ENCODE data around the gene CLCN6.

Gene CLCN6

DNA sequence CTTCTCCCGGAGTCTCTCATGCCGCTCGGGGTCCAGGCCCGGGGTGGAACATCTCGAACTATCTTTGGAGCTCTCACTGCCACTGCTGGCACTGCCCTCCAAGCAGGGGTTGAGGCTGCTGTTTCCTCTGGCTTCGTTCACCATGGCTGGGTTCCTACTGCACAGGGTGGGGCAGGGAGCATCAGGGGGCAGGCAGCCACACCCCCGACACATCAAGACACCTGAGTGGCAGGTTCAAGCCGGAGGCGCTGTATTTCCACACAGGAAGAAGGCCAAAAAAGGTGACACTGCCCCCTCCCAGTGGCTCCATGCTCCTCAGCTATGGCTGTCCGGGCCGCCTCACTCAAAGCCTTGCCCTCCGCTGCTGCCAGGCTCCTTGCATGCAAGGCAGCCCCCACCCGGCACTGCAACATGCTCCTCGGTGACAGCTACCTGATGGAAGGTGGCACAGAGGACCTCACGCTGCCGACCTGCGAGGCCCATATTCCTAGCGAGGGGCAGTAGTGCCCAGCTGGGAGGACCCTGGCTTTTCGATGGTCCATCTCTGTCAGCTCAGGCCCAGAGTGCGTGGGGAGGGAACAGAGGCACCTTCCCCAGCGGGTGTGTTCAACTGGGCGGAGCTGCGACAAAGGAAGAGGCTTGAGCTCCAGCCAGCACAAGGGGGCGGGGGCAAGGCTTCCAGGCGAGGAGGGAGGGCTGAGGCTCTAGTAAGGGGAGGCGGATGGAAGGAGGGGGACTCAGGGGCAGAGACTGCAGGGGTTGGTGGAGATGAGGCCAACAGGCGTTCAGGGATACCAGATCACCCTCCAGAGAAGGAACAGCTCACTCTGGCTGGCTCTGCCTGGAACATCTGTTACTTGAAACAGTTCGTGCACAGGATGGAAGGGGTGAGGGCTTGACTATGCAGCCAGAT lies 2.8 kb upstream of the CLCN6 start (continued):
- TF ChIP-seq ZEB2 (tag by site-specific recombination; IDR thresholded peaks at IDR 0.05) (no peak), SCRT2 (tag by site-specific recombination; IDR thresholded peaks at IDR 0.05) (peak; percentile 74), ZNF707 (tag by site-specific recombination; IDR thresholded peaks at IDR 0.05) (no peak), ZBTB26 (tag by site-specific recombination; optimal IDR thresholded peaks at IDR 0.05) (peak; percentile 4), SALL2 (tag by site-specific recombination; IDR thresholded peaks at IDR 0.05; ENCODE audit: borderline replicate concordance) (no peak), ZNF600 (tag by site-specific recombination; IDR thresholded peaks at IDR 0.05) (peak; percentile 95), PRDM10 (tag by site-specific recombination; IDR thresholded peaks at IDR 0.05) (peak; percentile 89), ZNF140 (tag by site-specific recombination; IDR thresholded peaks at IDR 0.05) (no peak), ZNF645 (tag by site-specific recombination; IDR thresholded peaks at IDR 0.05) (no peak), ZNF19 (tag by site-specific recombination; IDR thresholded peaks at IDR 0.05; ENCODE audit: low read depth) (no peak), KLF8 (tag by site-specific recombination; IDR thresholded peaks at IDR 0.05) (no peak), ZIC2 (tag by site-specific recombination; IDR thresholded peaks at IDR 0.05) (peak; percentile 73), ZBTB8A (tag by site-specific recombination; IDR thresholded peaks at IDR 0.05) (peak; percentile 62), SP2 (tag by site-specific recombination; IDR thresholded peaks at IDR 0.05) (peak; percentile 92), ZNF221 (tag by site-specific recombination; IDR thresholded peaks at IDR 0.05; ENCODE audit: borderline replicate concordance) (no peak), ZNF792 (tag by site-specific recombination; IDR thresholded peaks at IDR 0.05) (no peak), ZXDB (tag by site-specific recombination; IDR thresholded peaks at IDR 0.05) (peak; percentile 77; the same call in 1 of the 2 replicates), ZNF214 (tag by site-specific recombination; IDR thresholded peaks at IDR 0.05; ENCODE audit: borderline replicate concordance) (no peak), KLF9 (tag by site-specific recombination; IDR thresholded peaks at IDR 0.05; ENCODE audit: low read depth) (peak; percentile 82), MYNN (tag by site-specific recombination; IDR thresholded peaks at IDR 0.05; ENCODE audit: borderline replicate concordance) (no peak), ZBTB20 (tag by site-specific recombination; IDR thresholded peaks at IDR 0.05) (peak; percentile 49; the same call in 1 of the 2 replicates), ZNF24 (tag by site-specific recombination; IDR thresholded peaks at IDR 0.05) (no peak), ZNF274 (IDR thresholded peaks at IDR 0.05; ENCODE audit: low read length) (no peak), ZNF274 (tag by site-specific recombination; IDR thresholded peaks at IDR 0.05; ENCODE audit: borderline replicate concordance) (no peak), EGR2 (tag by site-specific recombination; IDR thresholded peaks at IDR 0.05; ENCODE audit: low read depth) (peak; percentile 82), SP3 (tag by site-specific recombination; IDR thresholded peaks at IDR 0.05) (peak; percentile 81), ZNF223 (tag by site-specific recombination; IDR thresholded peaks at IDR 0.05) (no peak), WT1 (tag by site-specific recombination; IDR thresholded peaks at IDR 0.05) (peak; percentile 43; the same call in 1 of the 2 replicates), SETDB1 (IDR thresholded peaks at IDR 0.05; ENCODE audit: insufficient read length, low read length) (no peak)
- TF ChIP-seq, protein P1, sequence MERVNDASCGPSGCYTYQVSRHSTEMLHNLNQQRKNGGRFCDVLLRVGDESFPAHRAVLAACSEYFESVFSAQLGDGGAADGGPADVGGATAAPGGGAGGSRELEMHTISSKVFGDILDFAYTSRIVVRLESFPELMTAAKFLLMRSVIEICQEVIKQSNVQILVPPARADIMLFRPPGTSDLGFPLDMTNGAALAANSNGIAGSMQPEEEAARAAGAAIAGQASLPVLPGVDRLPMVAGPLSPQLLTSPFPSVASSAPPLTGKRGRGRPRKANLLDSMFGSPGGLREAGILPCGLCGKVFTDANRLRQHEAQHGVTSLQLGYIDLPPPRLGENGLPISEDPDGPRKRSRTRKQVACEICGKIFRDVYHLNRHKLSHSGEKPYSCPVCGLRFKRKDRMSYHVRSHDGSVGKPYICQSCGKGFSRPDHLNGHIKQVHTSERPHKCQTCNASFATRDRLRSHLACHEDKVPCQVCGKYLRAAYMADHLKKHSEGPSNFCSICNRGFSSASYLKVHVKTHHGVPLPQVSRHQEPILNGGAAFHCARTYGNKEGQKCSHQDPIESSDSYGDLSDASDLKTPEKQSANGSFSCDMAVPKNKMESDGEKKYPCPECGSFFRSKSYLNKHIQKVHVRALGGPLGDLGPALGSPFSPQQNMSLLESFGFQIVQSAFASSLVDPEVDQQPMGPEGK (tag by site-specific recombination; IDR thresholded peaks at IDR 0.05) = peak; percentile 82
- TF ChIP-seq, protein P2, sequence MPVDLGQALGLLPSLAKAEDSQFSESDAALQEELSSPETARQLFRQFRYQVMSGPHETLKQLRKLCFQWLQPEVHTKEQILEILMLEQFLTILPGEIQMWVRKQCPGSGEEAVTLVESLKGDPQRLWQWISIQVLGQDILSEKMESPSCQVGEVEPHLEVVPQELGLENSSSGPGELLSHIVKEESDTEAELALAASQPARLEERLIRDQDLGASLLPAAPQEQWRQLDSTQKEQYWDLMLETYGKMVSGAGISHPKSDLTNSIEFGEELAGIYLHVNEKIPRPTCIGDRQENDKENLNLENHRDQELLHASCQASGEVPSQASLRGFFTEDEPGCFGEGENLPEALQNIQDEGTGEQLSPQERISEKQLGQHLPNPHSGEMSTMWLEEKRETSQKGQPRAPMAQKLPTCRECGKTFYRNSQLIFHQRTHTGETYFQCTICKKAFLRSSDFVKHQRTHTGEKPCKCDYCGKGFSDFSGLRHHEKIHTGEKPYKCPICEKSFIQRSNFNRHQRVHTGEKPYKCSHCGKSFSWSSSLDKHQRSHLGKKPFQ (tag by site-specific recombination; IDR thresholded peaks at IDR 0.05) = no peak

All from HEK293 (cell line).